Liver (tissue), 3 donors: ENCODE measurements around the gene TMEM222.

Source experiments
- EGR1 ChIP-seq, 2 donors: IDR thresholded peaks; 2 replicates each; pipeline ENCODE4 v1.6.1; 2016 to 2018; ENCODE audit warnings: antibody characterized with exemption in 2 of 2, low read depth in 2 of 2
- JUND ChIP-seq, 2 donors: IDR thresholded peaks; 2 replicates each; pipeline ENCODE4 v1.6.1; 2016; ENCODE audit warnings: antibody characterized with exemption in 2 of 2
- NR2F2 ChIP-seq: IDR thresholded peaks from 2 replicates; pipeline ENCODE4 v1.6.1; 2016; ENCODE audit warnings: antibody characterized with exemption
- RAD21 ChIP-seq, 2 donors: IDR thresholded peaks; 2 replicates each; pipeline ENCODE4 v1.6.1; 2016; ENCODE audit warnings: antibody characterized with exemption in 2 of 2, mild to moderate bottlenecking in 2 of 2
- SP1 ChIP-seq: IDR thresholded peaks from 2 replicates; pipeline ENCODE4 v1.6.1; 2018; ENCODE audit warnings: antibody characterized with exemption, mild to moderate bottlenecking
- TF ChIP-seq, protein P1 (sequence below): fragments of 150-350 bp; IDR thresholded peaks from 2 replicates; pipeline ENCODE4 v1.5.1; 2017; ENCODE audit warnings: improper control_type of control experiment, low read depth, low read length; ENCODE audit not compliant: missing input control
- TF ChIP-seq, protein P2 (sequence below): IDR thresholded peaks from 2 replicates; pipeline ENCODE4 v1.6.1; 2016; ENCODE audit warnings: antibody characterized with exemption, mild to moderate bottlenecking
- donor health status: healthy.
- donor health status: healthy.

DNA sequence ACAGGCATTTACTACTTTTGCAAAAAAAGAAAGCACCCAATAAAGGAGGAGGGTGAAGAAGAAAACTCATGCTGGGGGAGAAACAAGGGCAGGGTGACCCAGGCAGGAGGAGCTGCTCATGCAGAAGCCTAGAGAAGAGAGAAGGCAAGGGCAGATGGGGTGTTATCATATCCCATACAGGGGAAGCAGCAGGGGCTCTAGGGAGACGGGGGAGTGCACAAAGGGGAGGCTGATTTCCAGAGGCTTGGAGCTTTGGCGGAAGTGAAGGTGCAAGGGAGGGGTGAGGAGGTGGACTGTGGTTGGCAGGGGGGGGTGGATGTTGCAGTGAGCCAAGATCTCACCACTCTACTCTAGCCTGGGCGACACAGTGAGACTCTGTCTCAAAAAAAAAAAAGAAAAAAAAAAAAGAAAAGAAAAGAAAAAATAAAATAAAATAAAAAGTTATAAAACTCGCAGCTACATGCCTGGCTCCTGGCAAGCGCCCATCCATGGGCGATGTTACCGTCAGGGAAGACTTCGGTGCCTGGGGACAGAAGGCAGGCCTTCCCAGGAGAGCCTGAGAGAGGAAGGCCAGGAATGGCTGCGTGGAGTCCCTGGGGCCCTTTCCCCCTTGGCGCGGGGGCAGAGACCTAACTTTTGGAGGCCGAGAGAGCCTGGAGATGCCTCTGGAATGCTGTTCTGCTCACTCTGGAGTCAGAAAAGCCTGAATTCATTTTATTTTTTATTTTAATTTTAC, 56.0 kb downstream of the TMEM222 start:
- TF ChIP-seq EGR1 (IDR thresholded peaks at IDR 0.05; ENCODE audit: low read depth in 2 of 2) (no peak), JUND (IDR thresholded peaks at IDR 0.05) (no peak), RAD21 (IDR thresholded peaks at IDR 0.05) (no peak), SP1 (no peak), NR2F2 (no peak)
- TF ChIP-seq, protein P1, sequence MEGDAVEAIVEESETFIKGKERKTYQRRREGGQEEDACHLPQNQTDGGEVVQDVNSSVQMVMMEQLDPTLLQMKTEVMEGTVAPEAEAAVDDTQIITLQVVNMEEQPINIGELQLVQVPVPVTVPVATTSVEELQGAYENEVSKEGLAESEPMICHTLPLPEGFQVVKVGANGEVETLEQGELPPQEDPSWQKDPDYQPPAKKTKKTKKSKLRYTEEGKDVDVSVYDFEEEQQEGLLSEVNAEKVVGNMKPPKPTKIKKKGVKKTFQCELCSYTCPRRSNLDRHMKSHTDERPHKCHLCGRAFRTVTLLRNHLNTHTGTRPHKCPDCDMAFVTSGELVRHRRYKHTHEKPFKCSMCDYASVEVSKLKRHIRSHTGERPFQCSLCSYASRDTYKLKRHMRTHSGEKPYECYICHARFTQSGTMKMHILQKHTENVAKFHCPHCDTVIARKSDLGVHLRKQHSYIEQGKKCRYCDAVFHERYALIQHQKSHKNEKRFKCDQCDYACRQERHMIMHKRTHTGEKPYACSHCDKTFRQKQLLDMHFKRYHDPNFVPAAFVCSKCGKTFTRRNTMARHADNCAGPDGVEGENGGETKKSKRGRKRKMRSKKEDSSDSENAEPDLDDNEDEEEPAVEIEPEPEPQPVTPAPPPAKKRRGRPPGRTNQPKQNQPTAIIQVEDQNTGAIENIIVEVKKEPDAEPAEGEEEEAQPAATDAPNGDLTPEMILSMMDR, result no peak
- TF ChIP-seq, protein P2, sequence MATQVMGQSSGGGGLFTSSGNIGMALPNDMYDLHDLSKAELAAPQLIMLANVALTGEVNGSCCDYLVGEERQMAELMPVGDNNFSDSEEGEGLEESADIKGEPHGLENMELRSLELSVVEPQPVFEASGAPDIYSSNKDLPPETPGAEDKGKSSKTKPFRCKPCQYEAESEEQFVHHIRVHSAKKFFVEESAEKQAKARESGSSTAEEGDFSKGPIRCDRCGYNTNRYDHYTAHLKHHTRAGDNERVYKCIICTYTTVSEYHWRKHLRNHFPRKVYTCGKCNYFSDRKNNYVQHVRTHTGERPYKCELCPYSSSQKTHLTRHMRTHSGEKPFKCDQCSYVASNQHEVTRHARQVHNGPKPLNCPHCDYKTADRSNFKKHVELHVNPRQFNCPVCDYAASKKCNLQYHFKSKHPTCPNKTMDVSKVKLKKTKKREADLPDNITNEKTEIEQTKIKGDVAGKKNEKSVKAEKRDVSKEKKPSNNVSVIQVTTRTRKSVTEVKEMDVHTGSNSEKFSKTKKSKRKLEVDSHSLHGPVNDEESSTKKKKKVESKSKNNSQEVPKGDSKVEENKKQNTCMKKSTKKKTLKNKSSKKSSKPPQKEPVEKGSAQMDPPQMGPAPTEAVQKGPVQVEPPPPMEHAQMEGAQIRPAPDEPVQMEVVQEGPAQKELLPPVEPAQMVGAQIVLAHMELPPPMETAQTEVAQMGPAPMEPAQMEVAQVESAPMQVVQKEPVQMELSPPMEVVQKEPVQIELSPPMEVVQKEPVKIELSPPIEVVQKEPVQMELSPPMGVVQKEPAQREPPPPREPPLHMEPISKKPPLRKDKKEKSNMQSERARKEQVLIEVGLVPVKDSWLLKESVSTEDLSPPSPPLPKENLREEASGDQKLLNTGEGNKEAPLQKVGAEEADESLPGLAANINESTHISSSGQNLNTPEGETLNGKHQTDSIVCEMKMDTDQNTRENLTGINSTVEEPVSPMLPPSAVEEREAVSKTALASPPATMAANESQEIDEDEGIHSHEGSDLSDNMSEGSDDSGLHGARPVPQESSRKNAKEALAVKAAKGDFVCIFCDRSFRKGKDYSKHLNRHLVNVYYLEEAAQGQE, result no peak
